ENCODE results near the gene SENP8. TPM values are rescaled to one million over a fixed set of nuclear protein-coding genes. Genes with fewer than 3 reads are reported as not detected.

The SENP8 gene
- total and polyA plus RNA-seq, 2 experiments from 2014 or later: 1.5 to 2.0 TPM

- no peaks in the 10 kb centered on the region for H3K36me3 ChIP-seq (replicated peaks; ENCODE audit: insufficient read depth, low read depth)
- peaks cover 13% of the 10 kb centered on the region for H3K27me3 ChIP-seq
- no peak overlapping the region for H3K27ac ChIP-seq
- peak overlapping the region; percentile 89 for H3K4me2 ChIP-seq
- TF ChIP-seq EZH2 (IDR thresholded peaks at IDR 0.05; ENCODE audit: borderline replicate concordance): peak; percentile 37
- TF ChIP-seq EZH2phosphoT487 (IDR thresholded peaks at IDR 0.05; ENCODE audit: low read depth, severe bottlenecking, unreplicated experiment): no peak
- no peaks in the 10 kb centered on the region for H3K79me2 ChIP-seq
- H3K4me1 ChIP-seq (ENCODE audit: insufficient read depth): peaks cover 15% of the 10 kb centered on the region
- peak overlapping the region; percentile 26 for H2AFZ ChIP-seq
- no peaks in the 10 kb centered on the region for H3K9me2 ChIP-seq (replicated peaks; ENCODE audit: insufficient read depth)
- H3K9me3 ChIP-seq (ENCODE audit: low read depth): no peaks in the 10 kb centered on the region
- DNase-seq (ENCODE audit: low spot score): peak; percentile 71
- H3K4me3 ChIP-seq: no peak overlapping the region
- WGBS (ENCODE audit: low lambda C conversion rate, missing lambda C conversion rate): 6% methylated on average over 28 of the region's 34 CpGs
- H4K20me1 ChIP-seq (ENCODE audit: insufficient read depth, poor library complexity, severe bottlenecking): no peaks in the 10 kb centered on the region
Observed at GRCh38 chr15:72184165-72184811, 66.1 kb downstream of the SENP8 start.

- no peak for DNase-seq (ENCODE audit: low spot score)
- Histone ChIP-seq H3K4me2 (no peak overlapping the region), H3K27ac (no peak overlapping the region), H4K20me1 (ENCODE audit: insufficient read depth, poor library complexity, severe bottlenecking) (no peaks in the 10 kb centered on the region), H3K4me3 (no peak overlapping the region), H3K4me1 (ENCODE audit: insufficient read depth) (peaks cover 5% of the 10 kb centered on the region), H3K9me2 (replicated peaks; ENCODE audit: insufficient read depth) (no peaks in the 10 kb centered on the region), H3K36me3 (replicated peaks; ENCODE audit: insufficient read depth, low read depth) (no peaks in the 10 kb centered on the region), H3K27me3 (peaks cover 2% of the 10 kb centered on the region), H3K9me3 (ENCODE audit: low read depth) (no peaks in the 10 kb centered on the region), H3K79me2 (no peaks in the 10 kb centered on the region), H2AFZ (no peak overlapping the region)
- no peak for TF ChIP-seq EZH2 (IDR thresholded peaks at IDR 0.05; ENCODE audit: borderline replicate concordance)
- no peak for TF ChIP-seq EZH2phosphoT487 (IDR thresholded peaks at IDR 0.05; ENCODE audit: low read depth, severe bottlenecking, unreplicated experiment)
- no peak for TF ChIP-seq CTCF (IDR thresholded peaks at IDR 0.05; ENCODE audit: poor library complexity)
- WGBS (ENCODE audit: low lambda C conversion rate, missing lambda C conversion rate): 88% methylated on average over 2 of the region's 2 CpGs
Observed at GRCh38 chr15:72189250-72189902, 71.2 kb downstream of the SENP8 start.

GRCh38 chr15:72192416-72192815 is 74.2 kb downstream of the SENP8 start:
- no peaks in the 10 kb centered on the region for H3K4me1 ChIP-seq (ENCODE audit: insufficient read depth)
- H2AFZ ChIP-seq: no peak overlapping the region
- TF ChIP-seq CTCF (IDR thresholded peaks at IDR 0.05; ENCODE audit: poor library complexity) (no peak), EZH2phosphoT487 (IDR thresholded peaks at IDR 0.05; ENCODE audit: low read depth, severe bottlenecking, unreplicated experiment) (no peak), EZH2 (IDR thresholded peaks at IDR 0.05; ENCODE audit: borderline replicate concordance) (no peak)
- H3K4me2 ChIP-seq: no peak overlapping the region
- 73% methylated on average over 3 of the region's 3 CpGs for WGBS (ENCODE audit: low lambda C conversion rate, missing lambda C conversion rate)
- no peaks in the 10 kb centered on the region for H3K36me3 ChIP-seq (replicated peaks; ENCODE audit: insufficient read depth, low read depth)
- no peak for DNase-seq (ENCODE audit: low spot score)
- H3K27me3 ChIP-seq: peaks cover 10% of the 10 kb centered on the region
- H3K4me3 ChIP-seq: no peak overlapping the region
- H3K27ac ChIP-seq: no peak overlapping the region
- no peaks in the 10 kb centered on the region for H3K79me2 ChIP-seq
- H3K9me2 ChIP-seq (replicated peaks; ENCODE audit: insufficient read depth): no peaks in the 10 kb centered on the region
- H3K9me3 ChIP-seq (ENCODE audit: low read depth): no peaks in the 10 kb centered on the region
- no peaks in the 10 kb centered on the region for H4K20me1 ChIP-seq (ENCODE audit: insufficient read depth, poor library complexity, severe bottlenecking)

Other genes starting within 250 kb of the SENP8 start
- gene MYO9A, start 253 bp upstream of the SENP8 start, total RNA-seq: 38.2 and 42.8 TPM in 2 replicates
- gene MYO9A, start 253 bp upstream of the SENP8 start, polyA plus RNA-seq: 13.1 and 17.9 TPM in 2 replicates
- gene GRAMD2A, start 79.4 kb downstream of the SENP8 start, total RNA-seq: 2.2 and 4.4 TPM in 2 replicates
- 4.6 and 7.9 TPM in 2 replicates for gene GRAMD2A, start 79.4 kb downstream of the SENP8 start, polyA plus RNA-seq
- 314 and 332 TPM in 2 replicates for gene PKM, start 112.8 kb downstream of the SENP8 start, total RNA-seq
- gene PKM, start 112.8 kb downstream of the SENP8 start, polyA plus RNA-seq: 376 and 403 TPM in 2 replicates
- gene PARP6, start 154.2 kb downstream of the SENP8 start, total RNA-seq: 37.6 and 57.1 TPM in 2 replicates
- 61.4 and 77.4 TPM in 2 replicates for gene PARP6, start 154.2 kb downstream of the SENP8 start, polyA plus RNA-seq
- gene CELF6, start 201.8 kb downstream of the SENP8 start, total RNA-seq: 1.1 and 2.4 TPM in 2 replicates
- gene CELF6, start 201.8 kb downstream of the SENP8 start, polyA plus RNA-seq: 0.40 and 0.57 TPM in 2 replicates

All from hepatocyte (in vitro differentiated cells).